Cardiac muscle cell (in vitro differentiated cells and primary cell): ENCODE results near the gene XKR8. TPM values are rescaled to one million over a fixed set of nuclear protein-coding genes. Genes with fewer than 3 reads are reported as not detected.

Experiments used
- DNase-seq, 2 donors: peaks; one replicate each; pipeline versions ENCODE4 v3.0.0 to v3.0.0-alpha.2; 2010 to 2017; ENCODE audit warnings: low read depth in 1 of 2, low spot score in 1 of 2
- H3K27ac ChIP-seq: fragments of 200-600 bp; sonication (generic); 2 replicates; pipeline ENCODE4 v1.5.1; 2016
- H3K27me3 ChIP-seq: fragments of 200-600 bp; sonication (generic); 2 replicates; pipeline ENCODE4 v1.6.0; 2016; ENCODE audit warnings: control low read depth
- H3K36me3 ChIP-seq: fragments of 200-600 bp; sonication (generic); 2 replicates; pipeline ENCODE4 v1.5.1; 2016; ENCODE audit warnings: control low read depth
- H3K4me1 ChIP-seq: fragments of 200-600 bp; sonication (generic); 2 replicates; pipeline ENCODE4 v1.8.1; 2017; ENCODE audit warnings: low read depth, mild to moderate bottlenecking, mixed run types
- H3K4me3 ChIP-seq: fragments of 200-600 bp; sonication (generic); 2 replicates; pipeline ENCODE4 v1.5.1; 2016; ENCODE audit warnings: mild to moderate bottlenecking
- H3K9me3 ChIP-seq: fragments of 200-600 bp; sonication (generic); 2 replicates; pipeline ENCODE4 v1.5.1; 2017; ENCODE audit warnings: low read depth, mild to moderate bottlenecking, control low read depth
- CTCF ChIP-seq: IDR thresholded peaks from 2 replicates; pipeline ENCODE4 v1.5.1; 2012; ENCODE audit warnings: low read depth, mild to moderate bottlenecking, low read length
- polyA plus RNA-seq: library from polyadenylated mRNA; unstranded; fragments of >200 nt; fragmentation: Nextera tagmentation; extraction: Ambion mirVana; gene quantifications from 2 replicates; pipeline ENCODE4 v1.2.1, GENCODE V29; 2016
- total RNA-seq: library from RNA; depleted of rRNA; stranded (reverse); fragments of >200 nt; gene quantifications from 2 replicates; pipeline ENCODE4 v1.2.3, GENCODE V29; 2016

Gene XKR8
- total and polyA plus RNA-seq, 2 experiments from 2014 or later = 13.7 to 17.5 TPM

- no peak overlapping the region for H3K4me3 ChIP-seq
- H3K36me3 ChIP-seq = peaks cover 2% of the 10 kb centered on the region
- H3K27me3 ChIP-seq = no peaks in the 10 kb centered on the region
- H3K27ac ChIP-seq = no peak overlapping the region
- no peak for TF ChIP-seq CTCF
- H3K9me3 ChIP-seq = no peaks in the 10 kb centered on the region
- H3K4me1 ChIP-seq = peaks cover 5% of the 10 kb centered on the region
- DNase-seq = no peak
Measured at GRCh38 chr1:27963393-27963792, 3.6 kb downstream of the XKR8 start.

DNA sequence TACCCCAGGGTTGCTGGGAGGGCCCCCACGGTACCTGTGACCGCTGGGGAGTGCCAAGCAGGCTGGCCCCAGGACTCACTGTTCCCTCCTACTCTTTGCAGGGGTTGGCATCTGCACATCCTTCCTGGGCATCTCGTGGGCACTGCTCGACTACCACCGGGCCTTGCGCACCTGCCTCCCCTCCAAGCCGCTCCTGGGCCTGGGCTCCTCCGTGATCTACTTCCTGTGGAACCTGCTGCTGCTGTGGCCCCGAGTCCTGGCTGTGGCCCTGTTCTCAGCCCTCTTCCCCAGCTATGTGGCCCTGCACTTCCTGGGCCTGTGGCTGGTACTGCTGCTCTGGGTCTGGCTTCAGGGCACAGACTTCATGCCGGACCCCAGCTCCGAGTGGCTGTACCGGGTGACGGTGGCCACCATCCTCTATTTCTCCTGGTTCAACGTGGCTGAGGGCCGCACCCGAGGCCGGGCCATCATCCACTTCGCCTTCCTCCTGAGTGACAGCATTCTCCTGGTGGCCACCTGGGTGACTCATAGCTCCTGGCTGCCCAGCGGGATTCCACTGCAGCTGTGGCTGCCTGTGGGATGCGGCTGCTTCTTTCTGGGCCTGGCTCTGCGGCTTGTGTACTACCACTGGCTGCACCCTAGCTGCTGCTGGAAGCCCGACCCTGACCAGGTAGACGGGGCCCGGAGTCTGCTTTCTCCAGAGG, 6.8 kb downstream of the XKR8 start:
- no peak for DNase-seq
- peaks cover 2% of the 10 kb centered on the region for H3K36me3 ChIP-seq
- no peaks in the 10 kb centered on the region for H3K4me1 ChIP-seq
- no peak overlapping the region for H3K4me3 ChIP-seq
- no peak overlapping the region for H3K27ac ChIP-seq
- no peak for TF ChIP-seq CTCF
- no peaks in the 10 kb centered on the region for H3K27me3 ChIP-seq
- no peaks in the 10 kb centered on the region for H3K9me3 ChIP-seq

DNA sequence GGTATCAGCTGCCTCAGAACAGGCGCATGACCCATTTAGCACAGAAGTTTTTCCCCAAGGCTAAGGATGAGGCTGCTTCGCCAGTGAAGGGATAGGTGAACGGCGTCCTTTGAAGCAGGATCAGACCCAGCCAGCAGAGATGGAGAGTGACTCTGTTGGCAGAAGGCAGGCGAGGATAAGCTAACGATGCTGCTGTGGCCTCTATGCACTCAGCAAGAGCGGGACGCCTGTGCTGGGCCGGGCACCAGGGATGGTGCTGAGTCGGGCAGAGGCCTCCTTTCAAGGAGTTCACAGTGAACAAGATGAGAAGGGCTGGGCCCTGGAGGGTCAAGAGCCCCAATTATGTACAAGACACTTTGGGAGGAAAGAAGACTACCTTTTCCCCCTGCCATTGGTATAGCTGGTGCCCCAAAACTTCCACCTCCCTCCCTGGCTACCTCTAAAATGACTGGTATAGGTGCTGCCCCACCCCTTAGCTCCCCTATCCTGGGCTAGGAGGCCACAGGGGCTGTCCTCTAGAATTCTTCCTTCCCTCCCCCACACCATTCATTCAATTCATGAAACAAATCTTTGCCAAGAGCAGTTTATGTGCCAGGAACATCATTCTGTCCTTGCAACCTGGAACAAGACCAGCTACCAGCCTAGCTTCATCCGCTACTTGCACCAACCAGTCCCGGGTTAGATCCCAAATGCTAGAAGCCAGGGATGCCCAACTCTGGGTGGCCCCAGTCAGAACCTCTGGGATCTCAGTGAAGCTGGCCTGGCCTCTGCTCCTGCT, 7.5 kb downstream of the XKR8 start:
- TF ChIP-seq CTCF = no peak
- peaks cover 2% of the 10 kb centered on the region for H3K36me3 ChIP-seq
- H3K9me3 ChIP-seq = no peaks in the 10 kb centered on the region
- H3K27me3 ChIP-seq = no peaks in the 10 kb centered on the region
- H3K4me3 ChIP-seq = no peak overlapping the region
- no peaks in the 10 kb centered on the region for H3K4me1 ChIP-seq
- DNase-seq = no peak
- no peak overlapping the region for H3K27ac ChIP-seq

- Histone ChIP-seq H3K4me1 (no peaks in the 10 kb centered on the region), H3K36me3 (peaks cover 3% of the 10 kb centered on the region), H3K27me3 (no peaks in the 10 kb centered on the region), H3K4me3 (no peak overlapping the region), H3K9me3 (no peaks in the 10 kb centered on the region), H3K27ac (no peak overlapping the region)
- no peak for DNase-seq
- TF ChIP-seq CTCF = no peak
Measured at GRCh38 chr1:27967884-27968466, 8.2 kb downstream of the XKR8 start.

GRCh38 chr1:27968692-27969091, 8.9 kb downstream of the XKR8 start:
- H3K36me3 ChIP-seq = peaks cover 6% of the 10 kb centered on the region
- no peak for TF ChIP-seq CTCF
- H3K9me3 ChIP-seq = no peaks in the 10 kb centered on the region
- no peak overlapping the region for H3K4me3 ChIP-seq
- DNase-seq = peak in 1 of 2 donors; percentile 72
- H3K27me3 ChIP-seq = no peaks in the 10 kb centered on the region
- H3K4me1 ChIP-seq = no peaks in the 10 kb centered on the region
- no peak overlapping the region for H3K27ac ChIP-seq
